Measurements from ENCODE around the gene PNMT.

DNA sequence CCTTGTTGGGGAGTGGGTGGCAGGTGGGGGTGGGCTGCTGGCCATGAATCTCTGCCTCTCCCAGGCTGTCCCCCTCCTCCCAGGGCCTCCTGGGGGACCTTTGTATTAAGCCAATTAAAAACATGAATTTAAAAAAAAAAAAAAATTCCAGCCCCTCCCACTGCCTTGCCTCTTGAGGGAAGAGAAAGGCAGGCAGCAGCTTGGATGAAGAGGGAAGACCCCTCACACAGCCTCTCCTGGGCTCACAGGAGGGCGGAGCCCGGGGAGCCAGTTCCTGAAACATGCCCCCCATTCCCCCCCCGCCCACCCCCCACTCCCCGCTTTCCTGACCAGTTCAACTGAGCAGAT is 4.9 kb upstream of the PNMT start:
- TF ChIP-seq EZH2 (IDR thresholded peaks at IDR 0.05; ENCODE audit: low read length, unreplicated experiment) = no peak
- TF ChIP-seq EZH2phosphoT487 (IDR thresholded peaks at IDR 0.05; ENCODE audit: borderline replicate concordance, low read length) = no peak
